RCC 7860 (cell line): ENCODE results near the gene AVPI1.
A peak's percentile ranks its signal among the peaks of the same experiment; 100 is the strongest.
"Not testable (repeated sequence)": the region's sequence is repeated elsewhere in the genome, so short reads cannot be mapped to it uniquely, and the experiment has no call there.

ENCODE experiments used
- DNase-seq: peaks from one replicate; pipeline ENCODE4 v3.0.0-alpha.2; 2015; ENCODE audit warnings: low spot score
- FAIRE-seq: peaks from 2 replicates; lab custom pipeline; 2012; peaks lifted over from hg19 to GRCh38; lab: Jason Lieb, UNC

AVPI1 gene

DNA sequence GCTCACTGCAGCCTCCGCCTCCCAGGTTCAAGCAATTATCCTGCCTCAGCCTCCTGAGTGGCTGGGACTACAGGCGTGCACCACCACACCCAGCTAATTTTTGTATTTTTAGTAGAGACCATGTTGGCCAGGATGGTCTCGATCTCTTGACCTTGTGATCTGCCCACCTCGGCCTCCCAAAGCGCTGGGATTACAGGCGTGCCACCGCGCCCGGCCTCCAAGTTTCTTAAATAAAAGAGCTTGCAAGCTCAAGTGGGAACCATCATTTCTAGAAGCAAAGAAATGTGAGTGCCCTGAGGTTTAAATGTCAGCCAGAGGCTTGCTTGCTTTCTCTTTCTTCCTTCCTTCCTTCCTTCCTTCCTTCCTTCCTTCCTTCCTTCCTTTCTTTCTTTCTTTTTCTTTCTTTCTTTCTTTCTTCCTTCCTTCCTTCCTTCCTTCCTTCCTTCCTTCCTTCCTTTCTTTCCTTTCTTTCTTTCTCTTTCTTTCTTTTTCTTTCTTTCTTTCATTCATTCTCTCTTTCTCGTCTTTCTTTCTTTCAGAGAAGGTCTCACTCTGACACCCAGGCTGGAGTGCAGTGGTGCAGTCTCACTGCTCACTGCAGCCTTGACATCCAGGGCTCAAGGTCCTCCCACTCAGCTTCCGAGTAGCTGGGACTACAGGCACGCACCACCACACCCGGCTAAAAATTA lies 44.4 kb downstream of the AVPI1 start:
- FAIRE-seq, DNase-seq: not testable (repeated sequence)

DNA sequence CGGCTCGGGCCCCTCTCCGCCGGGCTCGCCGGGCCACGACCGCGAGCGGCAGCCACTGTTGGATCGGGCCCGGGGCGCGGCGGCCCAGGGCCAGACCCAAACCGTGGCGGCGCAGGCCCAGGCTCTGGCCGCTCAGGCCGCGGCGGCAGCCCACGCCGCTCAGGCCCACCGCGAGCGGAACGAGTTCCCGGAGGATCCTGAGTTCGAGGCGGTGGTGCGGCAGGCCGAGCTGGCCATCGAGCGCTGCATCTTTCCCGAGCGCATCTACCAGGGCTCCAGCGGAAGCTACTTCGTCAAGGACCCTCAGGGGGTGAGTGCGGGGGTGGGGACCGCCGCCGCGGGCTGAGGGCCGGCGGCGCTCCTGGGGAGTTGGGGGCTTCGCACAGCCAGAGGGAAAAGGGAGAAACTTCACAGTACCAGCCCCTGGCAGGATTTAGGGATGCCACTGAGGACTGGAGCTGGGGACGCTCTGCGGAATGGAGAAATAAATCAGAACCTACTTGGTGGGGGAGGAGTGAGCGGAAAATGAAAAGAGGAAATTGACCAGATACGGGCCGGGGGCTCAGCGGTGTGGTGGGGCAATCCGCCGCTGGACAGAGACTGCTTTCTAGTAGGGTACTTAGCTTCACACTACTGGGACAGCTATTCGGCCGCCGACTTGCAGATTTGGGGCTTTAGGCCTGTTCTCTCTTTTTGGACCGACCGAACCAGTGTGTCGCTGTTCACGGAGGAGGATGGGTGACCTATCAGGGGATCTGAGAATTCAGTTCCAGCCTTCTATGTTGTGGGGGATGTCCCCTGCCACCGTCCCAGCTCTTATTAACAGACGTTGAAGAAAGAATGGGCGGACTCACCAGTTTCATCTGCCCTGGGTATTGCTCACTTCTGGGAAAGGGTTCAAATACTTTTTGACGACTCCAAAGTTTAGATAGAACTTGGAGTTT lies 45.9 kb downstream of the AVPI1 start:
- DNase-seq = no peak

DNA sequence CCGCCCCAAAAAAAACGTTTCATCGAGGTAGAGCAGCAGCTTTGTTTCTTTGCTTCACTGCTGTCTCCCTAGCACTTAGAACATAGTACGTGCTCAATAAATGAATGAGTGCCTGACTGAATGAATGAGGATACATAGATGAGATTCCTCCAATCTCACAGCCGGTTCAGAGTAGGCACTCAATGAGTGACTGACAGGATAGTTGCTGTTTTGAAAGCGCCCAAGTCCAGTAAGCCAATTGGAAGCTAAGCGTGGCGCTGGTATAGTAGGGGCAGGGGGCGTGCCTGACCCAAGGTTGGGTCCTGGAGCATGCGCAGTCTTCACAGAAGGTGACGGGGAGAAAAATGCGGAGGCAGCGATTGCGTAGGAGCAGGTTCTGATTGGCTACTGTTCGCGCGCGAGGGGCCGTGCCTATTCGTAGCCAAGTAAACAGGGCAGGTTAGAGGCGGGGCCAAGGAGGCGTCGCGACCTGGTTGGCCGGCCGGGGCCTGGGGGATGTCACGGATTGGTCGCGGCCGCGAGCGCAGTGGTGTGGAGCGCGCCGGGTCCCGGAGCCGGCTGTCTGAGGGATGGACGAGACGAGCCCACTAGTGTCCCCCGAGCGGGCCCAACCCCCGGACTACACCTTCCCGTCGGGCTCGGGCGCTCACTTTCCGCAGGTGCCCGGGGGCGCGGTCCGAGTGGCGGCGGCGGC lies 46.7 kb downstream of the AVPI1 start, which contains the start of gene PI4K2A:
Gene PI4K2A (plus strand): TSS at position 498 of the 694 bp plus-strand sequence. CDS start 72 bp downstream, at position 570.
- FAIRE-seq (peak; percentile 91), DNase-seq (peak; percentile 99)

More for the DNA sequence above, 45.9 kb downstream of the AVPI1 start:
- no peak for FAIRE-seq

DNA sequence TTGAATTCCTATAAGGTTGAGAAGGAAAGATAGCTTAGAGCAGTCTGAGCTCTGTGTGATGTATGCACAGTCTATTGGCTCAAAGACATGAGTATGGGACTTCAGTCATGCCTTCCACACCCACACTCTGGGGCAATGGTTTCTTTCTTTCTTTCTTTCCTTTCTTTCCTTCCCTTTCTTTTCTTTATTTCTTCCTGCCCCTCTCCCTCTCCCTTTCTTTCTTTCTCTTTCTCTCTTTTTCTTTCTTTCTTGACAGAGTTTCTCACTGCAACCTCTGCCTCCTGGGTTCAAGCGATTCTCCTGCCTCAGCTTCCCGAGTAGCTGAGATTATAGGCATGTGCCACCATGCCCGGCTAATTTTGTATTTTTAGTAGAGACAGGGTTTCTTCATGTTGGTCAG lies 48.0 kb downstream of the AVPI1 start:
- not testable (repeated sequence) for FAIRE-seq

DNA sequence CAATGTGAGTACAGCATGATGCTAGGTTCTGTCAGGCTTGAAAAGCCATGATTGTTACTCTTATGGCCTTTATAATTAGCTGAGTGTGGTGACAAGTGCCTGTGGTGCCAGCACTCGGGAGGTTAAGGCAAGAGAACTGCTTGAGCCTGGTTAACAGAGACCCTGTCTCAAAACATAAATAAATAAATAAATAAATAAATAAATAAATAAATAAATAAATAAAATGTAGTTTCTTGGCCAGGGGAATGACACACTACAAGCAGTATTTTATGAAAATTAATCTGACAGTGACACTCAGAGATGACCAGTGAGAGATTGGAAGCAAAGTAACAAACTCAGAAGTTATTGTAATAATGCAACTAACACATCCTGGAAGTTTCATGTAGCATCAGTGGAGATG lies 51.5 kb downstream of the AVPI1 start:
- FAIRE-seq (no peak), DNase-seq (no peak)

More for the DNA sequence above, 48.0 kb downstream of the AVPI1 start:
- not testable (repeated sequence) for DNase-seq

DNA sequence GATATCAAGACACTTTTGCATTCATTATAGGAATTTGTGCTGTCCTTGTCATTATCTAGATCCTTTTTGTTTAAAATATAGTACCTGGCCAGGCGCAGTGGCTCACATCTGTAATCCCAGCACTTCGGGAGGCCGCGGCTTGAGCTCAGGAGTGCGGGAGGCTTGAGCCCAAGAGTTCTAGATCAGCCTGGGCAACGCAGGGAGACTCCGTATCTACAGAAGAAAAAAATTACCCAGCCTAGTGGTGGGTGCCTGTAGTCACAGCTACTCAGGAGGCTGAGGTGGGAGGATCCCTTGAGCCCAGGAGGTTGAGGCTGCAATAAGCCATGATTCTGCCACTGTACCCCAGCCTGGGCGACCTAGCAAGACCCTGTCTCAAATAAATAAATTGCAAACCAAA lies 53.1 kb downstream of the AVPI1 start:
- no peak for FAIRE-seq

DNA sequence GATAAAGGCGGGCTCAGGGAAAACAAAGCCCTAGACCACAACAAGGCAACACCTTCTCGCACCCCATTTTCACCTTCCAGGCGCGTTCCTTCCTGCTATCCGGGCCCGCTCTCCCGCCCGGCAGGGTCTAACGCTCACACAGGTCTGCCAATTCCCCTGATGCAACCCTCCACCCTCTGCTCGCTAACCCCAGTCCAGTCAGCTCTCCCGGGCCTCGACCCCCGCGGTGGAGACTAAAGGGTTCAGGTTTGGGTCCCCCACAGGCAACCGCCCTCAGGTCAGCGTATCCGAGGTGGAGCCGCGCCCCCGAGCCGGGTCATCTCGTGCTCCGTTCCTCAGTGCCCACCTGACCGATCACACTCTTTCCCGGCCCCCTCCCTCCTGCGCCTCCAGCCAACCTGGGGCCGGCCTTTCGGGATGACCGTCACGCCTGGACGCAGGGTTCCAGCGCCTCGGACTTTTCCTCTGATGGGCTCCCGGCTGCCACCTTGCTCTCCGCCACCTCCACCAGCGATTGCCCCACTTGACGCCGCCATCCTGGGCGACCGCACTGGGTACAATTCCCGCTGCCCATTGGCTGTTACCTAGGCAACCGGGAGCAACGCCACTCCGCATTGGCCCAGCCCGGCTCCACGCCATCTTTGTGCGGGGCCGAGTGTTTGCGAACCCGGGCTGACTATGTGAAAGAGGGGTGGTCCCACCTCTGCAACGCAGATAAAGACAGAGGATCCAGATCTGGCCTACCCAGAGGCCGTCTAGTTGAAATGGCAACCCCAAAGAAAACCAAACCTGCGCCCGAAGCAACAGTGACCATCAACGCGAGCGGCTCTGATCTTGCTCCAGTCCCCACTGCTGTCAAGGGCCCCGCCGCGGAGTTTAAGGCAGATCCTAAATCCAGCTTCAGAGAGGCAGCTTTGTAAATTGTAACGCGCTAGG lies 53.8 kb downstream of the AVPI1 start, which contains the start of gene MORN4:
Gene MORN4 (minus strand): TSS at position 552 of the 936 bp plus-strand sequence. CDS start 13,847 bp downstream, outside the sequence.
- DNase-seq (peak; percentile 83), FAIRE-seq (peak; percentile 16)

More for the DNA sequence above, 53.1 kb downstream of the AVPI1 start:
- peak; percentile 37 for DNase-seq

DNA sequence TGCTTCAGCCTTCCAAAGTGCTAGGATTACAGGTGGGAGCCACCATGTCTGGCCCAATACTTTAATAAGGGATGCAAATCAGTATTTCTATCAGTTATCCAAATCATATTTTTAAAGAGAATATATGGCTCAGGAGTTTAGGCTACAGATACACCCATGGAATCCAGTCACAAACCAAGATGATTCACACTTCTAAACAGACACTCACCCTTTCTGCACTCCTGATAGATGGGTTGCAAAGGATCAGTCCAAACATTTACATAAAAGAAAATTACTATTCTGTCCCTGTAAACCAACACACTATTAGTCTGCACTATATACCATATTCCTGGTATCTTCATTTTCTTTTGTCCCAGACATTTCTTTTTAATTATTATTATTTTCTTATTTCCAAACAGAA lies 55.9 kb downstream of the AVPI1 start:
- FAIRE-seq (no peak), DNase-seq (no peak)

DNA sequence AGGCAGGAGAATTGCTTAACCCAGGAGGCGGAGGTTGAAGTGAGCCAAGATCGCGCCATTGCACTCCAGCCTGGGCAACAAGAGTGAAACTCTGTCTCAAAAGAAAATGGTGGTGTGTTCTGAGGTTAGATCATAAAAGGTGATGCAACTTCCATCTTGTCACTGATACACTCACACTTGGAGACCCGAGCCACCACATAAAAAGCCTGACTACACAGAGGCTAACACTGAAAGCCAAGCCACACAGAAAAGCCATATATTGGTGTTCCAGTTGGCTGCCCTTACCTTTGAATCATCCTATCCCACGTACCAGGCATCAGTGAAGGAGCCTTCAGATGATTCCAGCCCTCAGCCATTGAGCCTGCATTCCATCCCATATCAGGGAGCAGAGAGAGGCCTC lies 57.8 kb downstream of the AVPI1 start:
- FAIRE-seq = peak; percentile 80
- DNase-seq = peak; percentile 90

DNA sequence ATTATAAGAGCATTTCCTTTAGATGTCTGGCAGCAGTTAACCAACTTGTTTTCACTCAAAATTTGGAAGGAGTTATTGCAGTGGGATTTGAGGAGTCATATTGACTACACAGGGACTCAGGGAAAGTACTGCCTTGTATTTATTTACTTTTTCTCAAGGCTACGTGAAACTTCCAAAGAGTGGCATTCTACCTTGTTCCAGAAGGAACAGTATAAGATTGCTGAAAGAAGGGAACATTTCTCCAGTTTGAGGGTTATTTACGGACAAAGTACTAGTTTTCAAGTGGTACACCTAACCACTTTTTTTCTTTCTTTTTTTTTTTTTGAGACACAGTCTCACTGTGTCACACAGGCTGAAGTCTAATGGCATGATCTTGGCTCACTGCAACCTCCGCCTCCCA lies 58.8 kb downstream of the AVPI1 start:
- DNase-seq = no peak
- no peak for FAIRE-seq

DNA sequence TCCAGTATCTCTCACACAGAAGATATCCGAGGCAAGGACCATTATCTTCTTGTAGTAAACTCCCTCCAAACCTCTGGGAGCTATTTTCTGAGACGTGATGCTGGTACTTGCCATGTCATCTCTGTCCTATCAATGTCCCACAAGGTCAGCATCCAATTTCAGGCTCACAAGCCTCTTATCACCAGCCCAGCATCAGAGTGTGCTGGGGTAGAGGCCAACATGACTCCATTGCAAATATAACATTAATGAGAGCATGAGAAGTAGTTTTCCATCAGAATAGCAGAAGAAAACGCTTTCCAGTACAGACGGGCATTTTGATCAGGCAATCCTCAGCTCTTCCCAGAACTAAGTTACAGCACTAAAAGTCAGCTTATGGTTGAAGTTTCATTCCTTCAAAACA lies 59.3 kb downstream of the AVPI1 start:
- DNase-seq = no peak
- no peak for FAIRE-seq
